Measurements from ENCODE around the gene GPR15LG. TPM values are rescaled to one million over a fixed set of nuclear protein-coding genes. Genes with fewer than 3 reads are reported as not detected.
A peak's percentile ranks its signal among the peaks of the same experiment; 100 is the strongest.

Gene GPR15LG
- total and polyA plus RNA-seq, 10 of the 15 experiments (the other 5 are each of a cell fraction or from before 2014, with no cell fraction given): 1.1 to 12.2 (median 1.4) TPM

GRCh38 chr10:84140036-84140379, 33.6 kb upstream of the GPR15LG start:
- H3K4me2 ChIP-seq (ENCODE audit: control insufficient read depth, insufficient read depth): peak overlapping the region; percentile 84; the same call in 1 of the 2 replicates
- peaks cover 0 to 8% of the 10 kb centered on the region in 2 experiments; a peak in 3 of 4 replicates for H3K36me3 ChIP-seq (ENCODE audit: control insufficient read depth in 2 of 2, insufficient read depth in 2 of 2, low read length in 1 of 2)
- ChIA-PET RAD21 (ENCODE audit: unreplicated experiment) (interaction anchor here (2.0 to 2.9 kb wide), 2 partner anchors 8 to 65 kb away, joined by 8 to 18 read pairs; no protein-coding TSS in a partner anchor), SMC1A (ENCODE audit: uncharacterized antibody, unreplicated experiment) (interaction anchor here (1.1 to 4.7 kb wide), 5 partner anchors 8 to 29 kb away, joined by 3 to 34 read pairs (median 4); no protein-coding TSS in a partner anchor), CTCF (interaction anchor here (1.5 to 5.7 kb wide), 4 partner anchors 8 to 74 kb away, joined by 4 to 53 read pairs (median 22); no protein-coding TSS in a partner anchor), POLR2A (interaction anchor here (1.4 to 1.7 kb wide), 2 partner anchors 27 to 29 kb away, joined by 3 to 5 read pairs; no protein-coding TSS in a partner anchor)
- no peak for FAIRE-seq
- peak overlapping the region; percentile 88 for H3K27ac ChIP-seq (ENCODE audit: control insufficient read depth, insufficient read depth)
- ATAC-seq: peak; percentile 30
- intact Hi-C loops (cut with micrococcal nuclease; ENCODE audit: unreplicated experiment) (no loop called here), in situ Hi-C loops (cut with MboI) (loop anchor here (5.0 to 10.0 kb wide), 2 partner anchors 65 to 187 kb away; partner anchors contain the start of gene CCSER2)
- BruUV-seq (replicated peaks): TSS peak; percentile 61
- H2AFZ ChIP-seq (ENCODE audit: control insufficient read depth, low read depth, low read length): no peak overlapping the region
- WGBS (ENCODE audit: insufficient coverage, insufficient replicate concordance, low lambda C conversion rate, missing lambda C conversion rate): 0% methylated on average over 10 of the region's 12 CpGs
- H3K9me3 ChIP-seq (replicated peaks; ENCODE audit: control insufficient read depth, insufficient read depth, low read length): no peaks in the 10 kb centered on the region
- no peaks in the 10 kb centered on the region for H3K4me1 ChIP-seq (ENCODE audit: control insufficient read depth, insufficient read depth, low read length)
- DNase-seq (ENCODE audit: low read depth, low spot score): no peak
- peak overlapping the region; percentile 84 for H3K4me3 ChIP-seq
- no peaks in the 10 kb centered on the region for H3K27me3 ChIP-seq (replicated peaks in 1 of 2; ENCODE audit: control insufficient read depth in 2 of 2, insufficient read depth in 2 of 2, low read length in 1 of 2)
- no peaks in the 10 kb centered on the region for H4K20me1 ChIP-seq (ENCODE audit: control insufficient read depth, insufficient read depth)
- TF ChIP-seq GATAD2B (conservative IDR thresholded peaks at IDR 0.05; ENCODE audit: low read depth) (no peak), WRNIP1 (IDR thresholded peaks at IDR 0.05; ENCODE audit: borderline replicate concordance, low read depth, low read length) (no peak), IRF5 (IDR thresholded peaks at IDR 0.05; ENCODE audit: borderline replicate concordance) (no peak), BMI1 (IDR thresholded peaks at IDR 0.05; ENCODE audit: borderline replicate concordance) (no peak), NFXL1 (IDR thresholded peaks at IDR 0.05; ENCODE audit: borderline replicate concordance) (no peak), DPF2 (IDR thresholded peaks at IDR 0.05) (no peak), USF1 (IDR thresholded peaks at IDR 0.05; ENCODE audit: borderline replicate concordance, extremely low read length, insufficient read depth, low read depth, low read length) (no peak), CREB1 (IDR thresholded peaks at IDR 0.05; ENCODE audit: low read depth) (no peak), ATF3 (IDR thresholded peaks at IDR 0.05; ENCODE audit: borderline replicate concordance, extremely low read depth, low read depth, low read length) (no peak), IKZF1 (conservative IDR thresholded peaks at IDR 0.05) (no peak), LARP7 (IDR thresholded peaks at IDR 0.05) (no peak), E4F1 (IDR thresholded peaks at IDR 0.05; ENCODE audit: borderline replicate concordance, partially characterized antibody) (no peak)
- H3K9ac ChIP-seq (ENCODE audit: control insufficient read depth, insufficient read depth, low read length): peak overlapping the region; percentile 86
- H3K79me2 ChIP-seq (ENCODE audit: control insufficient read depth, insufficient read depth, low read length): peaks cover 24% of the 10 kb centered on the region

Data from GM12878 (cell line).